ENCODE measurements around the gene PNMA1. TPM values are rescaled to one million over a fixed set of nuclear protein-coding genes. Genes with fewer than 3 reads are reported as not detected.

PNMA1 gene
- total and polyA plus RNA-seq, 2 of the 13 experiments (the other 11 are each of a cell fraction or from before 2014, with no cell fraction given) = 7.0 to 8.3 TPM

- TF ChIP-seq ESRRA (CRISPR knock-in tag; IDR thresholded peaks at IDR 0.05; ENCODE audit: low read depth) (peak; percentile 65; the same call in 1 of the 2 replicates), MAF1 (CRISPR knock-in tag; IDR thresholded peaks at IDR 0.05; ENCODE audit: borderline replicate concordance) (no peak), ZNF367 (CRISPR knock-in tag; IDR thresholded peaks at IDR 0.05; ENCODE audit: borderline replicate concordance) (no peak), MTERF4 (CRISPR knock-in tag; IDR thresholded peaks at IDR 0.05) (no peak; the same call in 1 of the 2 replicates), TRIM24 (CRISPR knock-in tag; IDR thresholded peaks at IDR 0.05) (no peak), ZMYM3 (CRISPR knock-in tag; IDR thresholded peaks at IDR 0.05) (0 out of 2 replicates have a peak, but pooled peaks have one; percentile 21), HNF1B (CRISPR knock-in tag; IDR thresholded peaks at IDR 0.05) (no peak), ZNF331 (CRISPR knock-in tag; IDR thresholded peaks at IDR 0.05) (0 out of 2 replicates have a peak, but pooled peaks have one; percentile 33), ZNF362 (CRISPR knock-in tag; IDR thresholded peaks at IDR 0.05; ENCODE audit: borderline replicate concordance) (no peak), SNAPC4 (CRISPR knock-in tag; IDR thresholded peaks at IDR 0.05) (no peak), LBX2 (CRISPR knock-in tag; IDR thresholded peaks at IDR 0.05; ENCODE audit: borderline replicate concordance) (no peak), ZNF510 (CRISPR knock-in tag; IDR thresholded peaks at IDR 0.05; ENCODE audit: low read depth) (0 out of 2 replicates have a peak, but pooled peaks have one; percentile 32), IRF9 (CRISPR knock-in tag; IDR thresholded peaks at IDR 0.05; ENCODE audit: borderline replicate concordance) (peak; percentile 42; the same call in 1 of the 2 replicates)
Measured at GRCh38 chr14:73713803-73714655, at the start of gene PNMA1 (continued).

All from HepG2 (cell line).